ENCODE measurements around the gene ETS1.

The ETS1 gene

DNA sequence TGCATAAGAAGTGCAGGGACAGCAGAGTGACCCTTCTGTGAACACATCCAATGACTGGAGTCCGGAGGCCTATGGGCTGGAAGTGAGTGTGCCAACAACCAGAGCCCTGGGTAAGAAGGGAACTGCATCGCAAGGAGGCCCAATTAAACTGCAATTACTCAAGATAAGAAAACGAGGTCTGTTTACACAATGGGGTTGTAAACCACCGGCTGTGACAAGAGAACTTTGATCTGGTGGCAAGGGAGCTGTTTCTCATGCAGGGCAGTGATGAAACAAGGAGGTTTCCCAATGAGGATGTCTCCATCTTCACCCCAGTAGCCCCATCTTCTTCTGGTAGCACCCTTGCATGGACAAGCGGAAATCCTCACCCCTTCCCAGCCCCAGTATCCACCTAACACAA, 21.5 kb downstream of the ETS1 start:
- no peak overlapping the region for H3K9ac ChIP-seq (ENCODE audit: low read length)
- H3K27ac ChIP-seq (ENCODE audit: low read length): no peak overlapping the region
- H3K79me2 ChIP-seq (ENCODE audit: low read length): no peaks in the 10 kb centered on the region
- H3K27me3 ChIP-seq (replicated peaks; ENCODE audit: insufficient read depth, low read length): no peaks in the 10 kb centered on the region
- no peak overlapping the region for H3K4me2 ChIP-seq (ENCODE audit: low read depth, low read length)
- no peak overlapping the region for H3K4me3 ChIP-seq (ENCODE audit: low read length)
- no peaks in the 10 kb centered on the region for H3K4me1 ChIP-seq (ENCODE audit: low read length)
- TF ChIP-seq EZH2phosphoT487 (IDR thresholded peaks at IDR 0.05; ENCODE audit: low read length) (no peak), EZH2 (optimal IDR thresholded peaks at IDR 0.05; ENCODE audit: low read depth, low read length) (no peak)
- TF ChIP-seq, protein P1, sequence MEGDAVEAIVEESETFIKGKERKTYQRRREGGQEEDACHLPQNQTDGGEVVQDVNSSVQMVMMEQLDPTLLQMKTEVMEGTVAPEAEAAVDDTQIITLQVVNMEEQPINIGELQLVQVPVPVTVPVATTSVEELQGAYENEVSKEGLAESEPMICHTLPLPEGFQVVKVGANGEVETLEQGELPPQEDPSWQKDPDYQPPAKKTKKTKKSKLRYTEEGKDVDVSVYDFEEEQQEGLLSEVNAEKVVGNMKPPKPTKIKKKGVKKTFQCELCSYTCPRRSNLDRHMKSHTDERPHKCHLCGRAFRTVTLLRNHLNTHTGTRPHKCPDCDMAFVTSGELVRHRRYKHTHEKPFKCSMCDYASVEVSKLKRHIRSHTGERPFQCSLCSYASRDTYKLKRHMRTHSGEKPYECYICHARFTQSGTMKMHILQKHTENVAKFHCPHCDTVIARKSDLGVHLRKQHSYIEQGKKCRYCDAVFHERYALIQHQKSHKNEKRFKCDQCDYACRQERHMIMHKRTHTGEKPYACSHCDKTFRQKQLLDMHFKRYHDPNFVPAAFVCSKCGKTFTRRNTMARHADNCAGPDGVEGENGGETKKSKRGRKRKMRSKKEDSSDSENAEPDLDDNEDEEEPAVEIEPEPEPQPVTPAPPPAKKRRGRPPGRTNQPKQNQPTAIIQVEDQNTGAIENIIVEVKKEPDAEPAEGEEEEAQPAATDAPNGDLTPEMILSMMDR (IDR thresholded peaks at IDR 0.05; ENCODE audit: low read length): no peak
- DNase-seq: no peak
- H3K9me2 ChIP-seq (replicated peaks; ENCODE audit: insufficient read depth, low read length): no peaks in the 10 kb centered on the region
- H3F3A ChIP-seq (ENCODE audit: insufficient read depth, low read length): no peaks in the 10 kb centered on the region
- no peaks in the 10 kb centered on the region for H4K20me1 ChIP-seq (ENCODE audit: insufficient read depth, low read length)
- H3K36me3 ChIP-seq (replicated peaks; ENCODE audit: insufficient read depth, low read length): no peaks in the 10 kb centered on the region
- H2AFZ ChIP-seq (ENCODE audit: low read length): no peak overlapping the region
- no peaks in the 10 kb centered on the region for H3K9me3 ChIP-seq (replicated peaks; ENCODE audit: insufficient read depth, low read length)

DNA sequence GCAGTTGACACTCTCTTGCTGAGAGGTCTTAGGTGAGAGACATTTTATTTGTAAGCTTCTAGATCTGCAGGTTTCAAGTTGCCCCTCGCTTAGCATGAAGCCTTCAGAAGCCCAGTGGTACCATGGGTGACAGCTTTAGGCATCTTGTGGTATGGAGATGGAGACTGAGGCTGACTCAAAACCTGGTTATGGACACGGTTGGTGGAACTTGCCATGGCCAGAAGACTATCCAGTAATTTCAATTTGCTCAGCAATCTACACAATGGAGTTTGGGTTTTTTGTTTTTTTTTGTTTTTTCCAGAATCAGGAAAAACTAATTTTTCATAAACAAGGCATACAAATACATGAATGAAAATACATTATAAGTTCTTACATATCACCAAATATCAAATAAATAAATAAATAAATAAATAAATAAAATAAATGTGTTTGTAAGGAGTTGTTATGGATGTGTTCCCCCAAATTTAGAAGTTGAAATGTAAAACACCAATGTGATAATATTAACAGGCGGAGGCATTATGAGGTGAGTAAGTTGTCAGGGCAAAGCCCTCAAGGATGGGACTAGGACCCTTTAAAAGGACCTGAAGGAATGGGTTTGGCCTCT, 22.6 kb downstream of the ETS1 start:
- TF ChIP-seq, protein P1 (IDR thresholded peaks at IDR 0.05; ENCODE audit: low read length): no peak
- TF ChIP-seq EZH2phosphoT487 (IDR thresholded peaks at IDR 0.05; ENCODE audit: low read length) (no peak), EZH2 (optimal IDR thresholded peaks at IDR 0.05; ENCODE audit: low read depth, low read length) (no peak)
- Histone ChIP-seq H3K4me3 (ENCODE audit: low read length) (no peak overlapping the region), H3K79me2 (ENCODE audit: low read length) (no peaks in the 10 kb centered on the region), H3K9me3 (replicated peaks; ENCODE audit: insufficient read depth, low read length) (no peaks in the 10 kb centered on the region), H3K9me2 (replicated peaks; ENCODE audit: insufficient read depth, low read length) (no peaks in the 10 kb centered on the region), H3K4me2 (ENCODE audit: low read depth, low read length) (no peak overlapping the region), H4K20me1 (ENCODE audit: insufficient read depth, low read length) (no peaks in the 10 kb centered on the region), H3K4me1 (ENCODE audit: low read length) (no peaks in the 10 kb centered on the region), H3F3A (ENCODE audit: insufficient read depth, low read length) (no peaks in the 10 kb centered on the region), H3K9ac (ENCODE audit: low read length) (no peak overlapping the region), H3K27me3 (replicated peaks; ENCODE audit: insufficient read depth, low read length) (no peaks in the 10 kb centered on the region), H3K36me3 (replicated peaks; ENCODE audit: insufficient read depth, low read length) (no peaks in the 10 kb centered on the region), H3K27ac (ENCODE audit: low read length) (no peak overlapping the region), H2AFZ (ENCODE audit: low read length) (no peak overlapping the region)
- no peak for DNase-seq

DNA sequence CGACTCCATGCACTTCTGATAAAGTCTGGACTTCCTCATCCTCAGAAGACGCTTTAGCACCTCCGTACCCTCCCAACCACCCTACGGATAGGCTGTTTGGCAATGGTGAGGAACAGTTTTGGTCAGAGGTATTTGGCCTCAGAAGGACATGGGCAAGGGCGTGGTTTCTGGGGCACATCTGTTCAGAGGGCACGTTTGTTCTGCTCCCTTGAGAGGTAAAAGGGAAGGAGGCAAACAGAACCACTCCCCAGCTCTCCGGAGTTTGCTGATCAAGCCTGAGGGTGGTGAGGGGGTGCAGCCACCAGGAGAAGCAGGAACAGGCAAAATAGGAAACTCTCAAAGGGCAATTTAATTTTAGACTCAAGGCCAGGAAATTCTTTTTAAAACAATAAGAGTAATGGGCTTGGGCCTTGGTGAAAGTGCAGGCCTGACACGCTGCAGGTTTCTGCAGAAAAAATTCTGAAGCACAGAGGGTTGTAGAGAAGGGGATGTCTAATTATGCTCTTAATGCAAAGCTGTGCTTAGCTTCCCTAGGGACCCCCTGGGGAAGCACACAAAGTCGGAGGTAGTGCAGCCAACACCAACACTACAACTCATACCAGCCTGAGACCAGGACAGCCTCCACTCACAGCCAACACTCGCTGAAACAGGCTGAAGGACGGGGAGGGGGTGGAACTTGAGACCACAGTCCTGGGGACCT, 23.3 kb downstream of the ETS1 start:
- no peaks in the 10 kb centered on the region for H3K79me2 ChIP-seq (ENCODE audit: low read length)
- no peaks in the 10 kb centered on the region for H3F3A ChIP-seq (ENCODE audit: insufficient read depth, low read length)
- H3K36me3 ChIP-seq (replicated peaks; ENCODE audit: insufficient read depth, low read length): no peaks in the 10 kb centered on the region
- H3K4me3 ChIP-seq (ENCODE audit: low read length): no peak overlapping the region
- no peaks in the 10 kb centered on the region for H3K9me3 ChIP-seq (replicated peaks; ENCODE audit: insufficient read depth, low read length)
- H3K9me2 ChIP-seq (replicated peaks; ENCODE audit: insufficient read depth, low read length): no peaks in the 10 kb centered on the region
- H3K4me1 ChIP-seq (ENCODE audit: low read length): no peaks in the 10 kb centered on the region
- no peak overlapping the region for H3K9ac ChIP-seq (ENCODE audit: low read length)
- no peak overlapping the region for H3K4me2 ChIP-seq (ENCODE audit: low read depth, low read length)
- no peak overlapping the region for H2AFZ ChIP-seq (ENCODE audit: low read length)
- H4K20me1 ChIP-seq (ENCODE audit: insufficient read depth, low read length): no peaks in the 10 kb centered on the region
- H3K27ac ChIP-seq (ENCODE audit: low read length): no peak overlapping the region
- no peak for DNase-seq
- H3K27me3 ChIP-seq (replicated peaks; ENCODE audit: insufficient read depth, low read length): no peaks in the 10 kb centered on the region
- TF ChIP-seq EZH2phosphoT487 (IDR thresholded peaks at IDR 0.05; ENCODE audit: low read length) (no peak), EZH2 (optimal IDR thresholded peaks at IDR 0.05; ENCODE audit: low read depth, low read length) (no peak)
- TF ChIP-seq, protein P1 (IDR thresholded peaks at IDR 0.05; ENCODE audit: low read length): no peak

All from MM.1S (cell line).